ENCODE measurements around the gene PLA2G2E. TPM values are rescaled to one million over a fixed set of nuclear protein-coding genes. Genes with fewer than 3 reads are reported as not detected.

The PLA2G2E gene
- total RNA-seq, 4 donors from 2014 or later, result not detected

DNA sequence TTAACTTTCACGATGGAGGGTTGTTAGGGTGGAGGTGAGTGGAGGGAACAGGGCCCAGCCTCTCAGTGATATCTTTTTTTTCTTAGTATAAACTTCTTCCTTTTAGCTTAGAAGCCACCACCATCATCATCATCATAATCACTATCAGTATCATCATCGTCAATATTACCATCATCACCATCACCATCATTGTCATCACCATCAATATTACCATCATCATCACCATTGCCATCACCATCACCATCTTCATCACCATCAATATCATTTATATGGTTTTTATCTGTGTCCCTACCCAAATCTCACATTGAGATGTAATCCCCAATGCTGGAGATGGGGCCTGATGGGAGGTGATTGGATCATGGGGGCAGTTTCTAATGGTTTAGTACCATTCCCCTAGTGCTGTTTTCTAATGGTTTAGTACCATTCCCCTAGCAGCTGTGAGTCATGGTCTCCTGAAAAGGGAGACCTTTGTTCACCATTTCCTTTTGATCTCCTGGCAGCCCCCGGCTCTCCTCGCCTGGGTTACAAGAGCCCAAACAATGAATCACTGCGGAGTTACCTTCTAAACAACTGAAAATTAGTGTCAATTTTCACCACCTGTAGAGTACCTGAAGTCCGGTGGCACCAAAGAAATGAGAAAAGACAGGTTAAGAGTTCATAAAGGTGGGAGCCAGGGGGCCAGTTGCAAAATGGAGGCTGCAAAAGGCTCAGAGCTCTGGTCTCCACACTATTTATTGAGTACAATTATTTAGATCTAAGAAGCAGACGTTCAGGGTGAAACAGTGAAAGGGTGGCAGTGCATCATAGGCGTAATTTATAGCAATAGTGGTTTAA lies 3.1 kb upstream of the PLA2G2E start:
- intact Hi-C loops (cut with DNase I; ENCODE audit: low total_unique reads), result no loop called here
- no peak for TF ChIP-seq POLR2A (IDR thresholded peaks at IDR 0.05)
- TF ChIP-seq, protein P1, sequence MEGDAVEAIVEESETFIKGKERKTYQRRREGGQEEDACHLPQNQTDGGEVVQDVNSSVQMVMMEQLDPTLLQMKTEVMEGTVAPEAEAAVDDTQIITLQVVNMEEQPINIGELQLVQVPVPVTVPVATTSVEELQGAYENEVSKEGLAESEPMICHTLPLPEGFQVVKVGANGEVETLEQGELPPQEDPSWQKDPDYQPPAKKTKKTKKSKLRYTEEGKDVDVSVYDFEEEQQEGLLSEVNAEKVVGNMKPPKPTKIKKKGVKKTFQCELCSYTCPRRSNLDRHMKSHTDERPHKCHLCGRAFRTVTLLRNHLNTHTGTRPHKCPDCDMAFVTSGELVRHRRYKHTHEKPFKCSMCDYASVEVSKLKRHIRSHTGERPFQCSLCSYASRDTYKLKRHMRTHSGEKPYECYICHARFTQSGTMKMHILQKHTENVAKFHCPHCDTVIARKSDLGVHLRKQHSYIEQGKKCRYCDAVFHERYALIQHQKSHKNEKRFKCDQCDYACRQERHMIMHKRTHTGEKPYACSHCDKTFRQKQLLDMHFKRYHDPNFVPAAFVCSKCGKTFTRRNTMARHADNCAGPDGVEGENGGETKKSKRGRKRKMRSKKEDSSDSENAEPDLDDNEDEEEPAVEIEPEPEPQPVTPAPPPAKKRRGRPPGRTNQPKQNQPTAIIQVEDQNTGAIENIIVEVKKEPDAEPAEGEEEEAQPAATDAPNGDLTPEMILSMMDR (IDR thresholded peaks at IDR 0.05), result no peak
- WGBS, 2 donors, result 65 to 72% methylated on average over 8 of the region's 8 CpGs
- no peak for DNase-seq (ENCODE audit: low spot score in 2 of 2)
- H3K4me3 ChIP-seq (ENCODE audit: low read depth, poor library complexity, severe bottlenecking), result no peak overlapping the region

DNA sequence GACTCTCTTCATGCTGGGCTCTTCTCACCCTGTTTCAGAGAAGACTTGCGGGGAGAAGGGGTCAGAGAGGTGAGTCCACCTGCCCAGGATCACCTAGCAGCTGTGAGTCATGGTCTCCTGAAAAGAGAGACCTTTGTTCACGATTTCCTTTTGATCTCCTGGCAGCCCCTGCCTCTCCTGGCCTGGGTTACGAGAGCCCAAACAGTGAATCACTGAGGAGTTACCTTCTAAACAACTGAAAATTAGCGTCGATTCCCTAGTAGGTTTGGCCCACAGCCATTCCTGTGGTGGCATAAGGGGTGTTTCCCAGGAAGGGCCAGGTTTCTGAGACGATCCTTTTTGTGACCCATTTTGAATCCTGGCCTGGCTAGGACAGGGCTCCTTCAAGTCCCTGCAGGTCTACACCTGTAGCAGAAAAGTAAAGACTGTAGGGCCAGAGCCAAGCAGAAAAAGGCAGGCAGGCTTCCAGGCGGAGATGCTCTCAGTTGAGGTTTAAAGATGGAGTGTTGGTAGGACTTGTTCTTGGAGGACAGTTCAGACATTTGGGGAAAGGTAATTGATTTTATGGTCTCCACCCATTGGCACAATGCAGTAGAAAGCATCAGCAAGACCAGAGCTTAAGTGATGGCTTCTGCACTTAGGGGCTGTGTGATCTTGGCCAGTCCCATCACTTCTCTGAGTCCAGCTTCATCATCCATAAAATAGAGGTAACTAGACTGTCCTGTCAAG lies 2.1 kb upstream of the PLA2G2E start:
- TF ChIP-seq, protein P1 (IDR thresholded peaks at IDR 0.05), result no peak
- no peak for TF ChIP-seq POLR2A (IDR thresholded peaks at IDR 0.05)
- no peak overlapping the region for H3K4me3 ChIP-seq (ENCODE audit: low read depth, poor library complexity, severe bottlenecking)
- intact Hi-C loops (cut with DNase I; ENCODE audit: low total_unique reads), result no loop called here
- no peak for DNase-seq (ENCODE audit: low spot score in 2 of 2)
- 41 to 62% methylated on average over 7 of the region's 7 CpGs for WGBS, 2 donors

DNA sequence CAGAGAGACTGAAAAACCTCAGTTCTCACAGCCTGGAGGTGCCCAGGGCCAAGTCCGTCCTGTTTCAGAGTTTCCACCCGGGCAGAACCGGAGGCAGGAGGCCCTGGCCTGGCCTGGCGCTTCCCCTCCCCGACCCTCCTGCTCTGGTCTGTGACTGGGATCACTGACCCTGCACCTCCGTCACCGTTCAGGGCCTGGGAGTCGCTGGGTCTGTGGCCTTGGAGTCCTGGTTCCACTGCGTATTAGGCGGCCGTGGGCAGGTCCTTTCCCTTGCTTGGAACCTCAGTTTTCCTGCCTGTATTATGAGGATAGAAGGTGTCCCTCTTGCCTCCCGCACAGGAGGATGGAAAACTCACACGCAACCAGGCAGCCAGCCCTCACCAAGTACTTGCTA lies 533 bp upstream of the PLA2G2E start:
- 75 to 77% methylated on average over 12 to 13 of the region's 13 CpGs for WGBS, 2 donors
- intact Hi-C loops (cut with DNase I; ENCODE audit: low total_unique reads), result no loop called here
- TF ChIP-seq POLR2A (IDR thresholded peaks at IDR 0.05), result no peak
- TF ChIP-seq, protein P1 (IDR thresholded peaks at IDR 0.05), result no peak
- DNase-seq (ENCODE audit: low spot score in 2 of 2), result no peak
- no peak overlapping the region for H3K4me3 ChIP-seq (ENCODE audit: low read depth, poor library complexity, severe bottlenecking)

DNA sequence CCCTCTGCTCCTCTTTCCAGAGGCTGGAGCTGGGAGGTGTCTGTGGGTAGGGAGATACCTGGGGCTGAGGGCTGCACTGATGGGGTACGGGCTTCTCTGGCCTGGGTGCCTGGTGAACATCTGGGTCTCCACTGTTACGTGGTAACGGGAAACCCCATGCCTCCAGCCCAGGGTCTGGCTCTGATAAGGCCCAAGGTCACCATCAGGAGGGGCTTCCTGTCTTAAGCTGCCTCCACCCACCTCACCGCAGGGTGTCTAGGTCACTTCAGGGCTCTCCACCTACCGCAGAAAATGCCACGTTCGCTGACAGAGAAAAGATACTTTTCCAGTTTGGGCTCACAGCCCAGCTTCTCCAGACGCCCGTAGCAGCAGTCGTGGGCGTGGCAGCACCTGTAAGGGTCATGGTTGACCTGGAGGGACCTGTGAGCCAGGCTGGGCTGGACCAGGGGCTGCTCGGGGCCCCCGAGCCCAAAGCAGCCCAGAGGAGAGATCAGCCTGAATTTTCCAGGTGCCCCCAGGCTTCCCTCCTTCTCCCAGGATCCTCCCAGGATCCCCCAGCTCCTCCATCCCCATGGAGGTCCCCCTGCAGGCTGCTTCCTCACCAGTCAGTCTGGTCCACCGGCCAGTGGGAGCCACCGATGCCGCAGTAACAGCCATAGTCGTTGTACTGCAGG lies 1.3 kb downstream of the PLA2G2E start:
- no peak for DNase-seq (ENCODE audit: low spot score in 2 of 2)
- 58 to 68% methylated on average over 16 to 17 of the region's 17 CpGs for WGBS, 2 donors
- TF ChIP-seq, protein P1 (IDR thresholded peaks at IDR 0.05), result no peak
- TF ChIP-seq POLR2A (IDR thresholded peaks at IDR 0.05), result no peak
- intact Hi-C loops (cut with DNase I; ENCODE audit: low total_unique reads), result no loop called here
- no peak overlapping the region for H3K4me3 ChIP-seq (ENCODE audit: low read depth, poor library complexity, severe bottlenecking)

DNA sequence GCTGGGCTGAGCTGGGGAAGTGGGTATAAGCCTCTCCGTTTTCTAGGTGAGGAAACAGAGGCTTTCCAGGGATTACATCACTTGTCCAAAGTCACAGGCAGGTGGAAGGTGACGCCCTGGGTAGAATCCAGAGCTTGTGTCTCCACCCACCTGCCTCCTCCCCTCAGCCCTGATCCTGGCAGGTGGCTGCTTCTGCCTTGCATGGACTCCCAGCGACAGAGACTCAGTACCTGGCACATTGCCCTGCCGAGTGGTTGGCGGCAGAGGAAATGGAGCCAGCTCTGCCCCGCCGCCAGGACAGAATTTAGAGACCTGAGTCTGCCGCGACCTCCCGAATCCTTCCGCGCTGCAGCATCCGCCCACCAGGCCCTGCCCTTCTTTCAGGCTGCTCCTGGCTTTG lies 2.1 kb downstream of the PLA2G2E start:
- no peak for DNase-seq (ENCODE audit: low spot score in 2 of 2)
- no peak overlapping the region for H3K4me3 ChIP-seq (ENCODE audit: low read depth, poor library complexity, severe bottlenecking)
- no peak for TF ChIP-seq POLR2A (IDR thresholded peaks at IDR 0.05)
- TF ChIP-seq, protein P1 (IDR thresholded peaks at IDR 0.05), result no peak
- intact Hi-C loops (cut with DNase I; ENCODE audit: low total_unique reads), result no loop called here
- 62 to 78% methylated on average over 12 to 13 of the region's 13 CpGs for WGBS, 2 donors

All from lower leg skin (tissue), 4 donors.